ENCODE measurements around the gene CPSF3. TPM values are rescaled to one million over a fixed set of nuclear protein-coding genes. Genes with fewer than 3 reads are reported as not detected.

The CPSF3 gene
- total and polyA plus RNA-seq, 2 of the 8 experiments (the other 6 are each of a cell fraction or from before 2014, with no cell fraction given) = 44.5 to 93.3 TPM

DNA sequence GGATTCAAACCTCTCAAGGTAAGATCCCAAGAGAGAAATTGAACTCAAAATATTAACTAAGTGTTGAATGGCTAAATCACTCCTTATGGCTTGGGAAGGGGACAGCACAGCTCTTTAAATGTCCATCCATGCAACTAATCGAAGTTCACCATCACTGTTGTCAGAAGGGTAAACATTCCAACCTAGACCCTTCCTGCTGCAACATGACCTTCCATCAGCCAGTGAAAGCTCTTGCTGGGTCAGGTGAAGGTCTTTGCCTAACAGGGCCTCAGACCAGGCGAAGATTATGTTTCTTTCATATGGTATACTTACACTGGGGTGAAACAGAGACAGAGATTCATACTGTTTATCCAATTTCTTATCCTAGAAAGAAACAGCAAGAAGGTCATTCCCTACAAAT is 67.3 kb downstream of the CPSF3 start (continued):
- TF ChIP-seq HDAC6 (IDR thresholded peaks at IDR 0.05; ENCODE audit: low read depth, low read length) = no peak
- no peak for TF ChIP-seq SAP30 (IDR thresholded peaks at IDR 0.05; ENCODE audit: insufficient read depth, insufficient replicate concordance, low read length)
- no peak for TF ChIP-seq TBP (IDR thresholded peaks at IDR 0.05; ENCODE audit: low read depth, low read length)
